NCI-H1092 (cell line): ENCODE data around the gene ZCRB1.
"Not testable (repeated sequence)": the region's sequence is repeated elsewhere in the genome, so short reads cannot be mapped to it uniquely, and the experiment has no call there.

Experiments used
- DNase-seq: peaks from one replicate; lab custom pipeline; 2025; lab: John Stamatoyannopoulos, UW

ZCRB1 gene

DNA sequence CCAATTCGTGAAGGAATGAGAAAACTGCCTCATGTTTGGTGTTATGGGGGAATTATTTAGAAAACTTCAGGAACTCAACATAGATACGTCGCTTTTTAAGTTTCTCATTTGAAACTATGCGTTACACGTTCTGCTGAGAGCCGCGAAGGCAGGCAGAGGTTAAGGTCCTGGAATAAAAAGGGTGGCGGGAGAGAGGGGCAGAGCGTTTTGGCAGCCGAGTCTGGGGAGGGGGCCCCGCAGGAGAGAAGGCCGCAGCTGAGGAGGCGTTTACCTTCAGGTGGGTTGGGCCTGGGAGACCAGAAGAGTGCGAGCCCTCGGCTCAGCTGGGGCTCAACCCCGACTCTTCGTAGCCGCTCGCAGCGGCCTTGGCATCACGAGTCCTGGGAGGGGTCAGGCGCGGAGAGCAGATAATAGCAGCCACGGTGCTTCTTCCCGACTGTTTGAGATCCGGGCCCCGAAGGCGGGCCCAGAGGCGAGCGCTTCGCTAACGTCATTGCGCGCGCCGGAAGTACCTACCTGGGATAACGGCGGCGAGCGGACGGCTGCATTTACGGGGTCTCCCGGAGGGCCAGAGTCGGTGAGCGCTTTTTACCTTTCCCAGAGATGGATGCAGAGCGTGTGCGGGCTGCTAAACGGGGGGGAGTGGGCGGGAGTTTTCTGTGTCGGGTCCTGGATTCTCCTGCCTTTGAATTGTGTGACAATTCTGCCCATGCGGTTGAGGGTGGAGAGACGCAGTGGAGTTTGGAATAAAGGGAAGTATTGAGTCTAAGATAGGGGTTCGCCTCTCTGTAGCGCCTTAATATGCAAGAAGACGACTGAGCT lies at the start of gene ZCRB1, which contains the start of gene PPHLN1:
ZCRB1 (minus strand) TSS at position 442 of the 822 bp plus-strand sequence. CDS start 1,992 bp downstream, outside the sequence.
PPHLN1 (plus strand) TSS at position 515 of the 822 bp plus-strand sequence. CDS start 9,736 bp downstream, outside the sequence.
- DNase-seq: peak; percentile 77

GRCh38 chr12:42373669-42374068 lies 47.8 kb upstream of the ZCRB1 start:
- DNase-seq: no peak

GRCh38 chr12:42372154-42372791 lies 46.4 kb upstream of the ZCRB1 start:
- peak; percentile 8 for DNase-seq

DNA sequence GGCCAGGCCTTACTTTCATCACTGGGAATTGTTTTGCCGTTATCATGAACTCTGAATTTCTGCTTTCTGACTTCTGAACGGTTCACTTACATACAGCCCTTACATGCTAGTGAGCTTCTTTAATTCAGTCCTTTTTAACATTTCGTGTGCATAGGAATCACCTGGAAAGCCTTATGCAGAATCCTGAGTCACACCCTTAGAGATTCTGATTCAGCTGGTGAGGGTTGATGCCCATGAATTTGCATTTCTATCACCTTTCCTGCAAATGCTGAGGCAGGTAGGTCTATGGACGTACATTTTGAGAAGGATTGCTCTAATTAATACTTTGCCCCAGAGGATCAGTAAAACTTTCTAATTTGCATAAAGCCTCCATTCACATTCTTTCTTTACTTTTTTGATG lies 44.1 kb upstream of the ZCRB1 start:
- no peak for DNase-seq

DNA sequence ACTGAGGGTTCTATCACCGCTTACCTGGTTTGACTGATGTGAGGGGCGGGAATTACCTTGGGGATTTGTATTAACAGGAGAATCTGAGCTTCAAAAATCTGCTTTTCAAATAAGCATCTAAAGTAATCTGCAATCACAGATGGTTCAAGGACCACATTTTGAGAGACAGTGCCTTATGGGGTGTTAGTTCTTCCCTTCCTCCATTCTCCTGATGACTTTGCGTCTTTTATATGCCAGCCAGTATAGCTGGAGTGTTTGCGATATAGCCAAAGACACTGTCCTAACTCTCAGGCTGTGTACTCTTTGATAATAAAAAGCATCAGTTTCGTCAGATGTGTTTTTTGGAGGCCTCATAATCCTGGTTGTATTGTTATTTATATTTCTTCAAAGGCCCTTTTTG lies 39.6 kb upstream of the ZCRB1 start:
- no peak for DNase-seq

DNA sequence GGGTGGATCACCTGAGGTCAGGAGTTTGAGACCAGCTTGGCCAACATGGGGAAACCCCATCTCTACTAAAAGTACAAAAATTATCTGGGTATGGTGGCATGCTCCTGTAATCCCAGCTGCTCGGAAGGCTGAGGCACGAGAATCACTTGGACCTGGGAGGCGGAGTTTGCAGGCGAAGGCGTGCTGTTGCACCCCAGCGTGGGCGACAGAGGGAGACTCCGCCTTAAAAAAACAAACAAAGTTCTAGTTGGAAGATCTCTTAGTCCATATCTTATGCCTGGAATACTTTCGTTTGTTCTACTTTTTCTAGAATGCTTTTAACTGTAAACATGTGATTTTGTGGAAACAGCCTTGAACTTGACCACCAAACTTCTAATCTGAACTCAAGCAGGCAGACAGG lies 38.8 kb upstream of the ZCRB1 start:
- no peak for DNase-seq

DNA sequence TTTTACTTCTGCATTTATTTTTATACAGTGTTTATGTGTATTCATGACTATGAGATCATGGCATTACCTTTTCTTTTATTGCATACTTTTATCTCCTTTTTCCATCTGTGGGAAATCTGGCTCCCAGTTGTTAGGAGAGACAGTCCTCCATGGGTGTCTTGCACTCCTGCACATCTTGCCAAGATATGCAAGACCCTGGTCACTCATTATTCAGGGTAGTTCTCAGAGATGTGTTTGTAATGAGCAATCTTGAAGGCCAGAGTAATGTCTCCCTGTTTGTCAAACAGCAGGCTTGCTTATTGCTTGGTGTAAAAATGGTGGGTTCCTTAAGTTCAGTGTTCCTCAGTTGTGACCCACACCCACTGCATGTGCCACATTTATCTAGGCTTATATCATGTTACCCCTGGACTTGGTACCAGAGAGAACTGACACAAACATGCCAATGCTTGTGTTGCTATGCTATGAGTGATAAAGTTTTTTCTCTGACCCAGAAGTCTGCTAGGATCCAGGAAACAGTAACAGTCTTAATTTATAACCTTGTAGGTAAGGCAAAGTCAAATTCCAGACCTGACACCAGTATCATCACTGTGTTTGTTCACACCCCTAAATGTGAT lies 36.9 kb upstream of the ZCRB1 start:
- no peak for DNase-seq

GRCh38 chr12:42361909-42362646 lies 36.2 kb upstream of the ZCRB1 start:
- no peak for DNase-seq

GRCh38 chr12:42360747-42361403 lies 35.0 kb upstream of the ZCRB1 start:
- DNase-seq: no peak

DNA sequence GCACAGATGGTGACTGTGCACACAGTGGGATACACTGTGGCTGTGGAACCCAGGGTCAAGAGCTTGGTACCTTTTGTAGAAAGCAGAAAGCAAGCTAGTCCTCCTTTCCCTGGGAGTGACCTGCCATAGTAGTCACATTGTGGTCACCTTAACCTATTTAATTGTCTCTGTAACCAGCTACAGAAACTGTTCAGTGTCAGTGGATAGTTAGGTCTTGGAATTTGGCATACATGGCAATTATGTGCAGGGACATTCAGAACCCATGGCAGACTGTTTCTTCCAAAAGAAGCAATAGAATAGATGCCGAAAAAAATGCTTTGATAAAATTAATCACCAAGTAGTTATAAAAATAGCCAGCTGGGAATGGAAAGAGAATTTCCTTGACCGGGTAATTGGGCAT lies 30.4 kb upstream of the ZCRB1 start:
- no peak for DNase-seq

- not testable (repeated sequence) for DNase-seq
These were observed 24.1 kb upstream of the ZCRB1 start for GRCh38 chr12:42350021-42350407.

DNA sequence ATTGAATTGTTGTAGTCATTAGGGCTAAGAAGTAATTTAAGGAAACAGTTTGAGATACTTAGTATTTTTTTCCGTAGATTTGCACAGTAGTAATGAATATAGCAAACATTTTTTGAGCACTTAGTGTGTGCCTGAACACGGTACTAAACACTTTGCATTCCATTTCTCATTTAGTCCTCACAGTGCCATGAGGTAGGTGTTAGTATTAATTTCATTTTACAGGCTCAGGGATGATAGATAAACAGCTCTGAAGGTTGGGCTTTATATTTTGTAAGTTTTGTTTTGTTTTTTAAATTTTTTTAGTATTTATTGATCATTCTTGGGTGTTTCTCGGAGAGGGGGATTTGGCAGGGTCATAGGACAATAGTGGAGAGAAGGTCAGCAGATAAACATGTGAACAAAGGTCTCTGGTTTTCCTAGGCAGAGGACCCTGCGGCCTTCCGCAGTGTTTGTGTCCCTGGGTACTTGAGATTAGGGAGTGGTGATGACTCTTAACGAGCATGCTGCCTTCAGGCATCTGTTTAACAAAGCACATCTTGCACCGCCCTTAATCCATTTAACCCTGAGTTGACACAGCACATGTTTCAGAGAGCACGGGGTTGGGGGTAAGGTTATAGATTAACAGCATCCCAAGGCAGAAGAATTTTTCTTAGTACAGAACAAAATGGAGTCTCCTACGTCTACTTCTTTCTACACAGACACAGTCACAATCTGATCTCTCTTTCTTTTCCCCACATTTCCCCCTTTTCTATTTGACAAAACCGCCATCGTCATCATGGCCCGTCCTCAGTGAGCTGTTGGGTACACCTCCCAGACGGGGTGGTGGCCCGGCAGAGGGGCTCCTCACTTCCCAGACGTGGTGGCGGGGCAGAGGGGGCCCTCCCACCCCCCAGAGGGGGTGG lies 23.5 kb upstream of the ZCRB1 start:
- not testable (repeated sequence) for DNase-seq

- no peak for DNase-seq
These were observed 20.6 kb upstream of the ZCRB1 start for GRCh38 chr12:42346403-42347002.

DNA sequence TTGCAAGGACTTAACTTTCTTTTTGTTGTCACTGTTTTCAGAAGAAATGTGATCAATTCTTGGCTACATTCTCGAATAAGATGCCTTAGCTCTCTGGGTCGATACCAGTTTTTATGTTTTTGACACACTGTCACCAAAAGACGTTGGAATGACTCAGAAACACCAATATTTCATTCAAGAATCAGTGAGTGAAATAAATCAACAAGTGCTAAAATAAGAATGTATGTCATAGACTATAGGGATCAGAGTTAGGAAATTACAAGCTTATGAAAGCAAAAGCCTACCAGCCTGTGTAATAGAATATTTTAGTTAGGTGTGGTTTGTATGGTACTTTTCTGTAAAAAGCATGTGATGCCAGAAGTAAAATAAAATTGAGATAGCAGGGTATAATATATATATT lies 17.8 kb upstream of the ZCRB1 start:
- DNase-seq: no peak

DNA sequence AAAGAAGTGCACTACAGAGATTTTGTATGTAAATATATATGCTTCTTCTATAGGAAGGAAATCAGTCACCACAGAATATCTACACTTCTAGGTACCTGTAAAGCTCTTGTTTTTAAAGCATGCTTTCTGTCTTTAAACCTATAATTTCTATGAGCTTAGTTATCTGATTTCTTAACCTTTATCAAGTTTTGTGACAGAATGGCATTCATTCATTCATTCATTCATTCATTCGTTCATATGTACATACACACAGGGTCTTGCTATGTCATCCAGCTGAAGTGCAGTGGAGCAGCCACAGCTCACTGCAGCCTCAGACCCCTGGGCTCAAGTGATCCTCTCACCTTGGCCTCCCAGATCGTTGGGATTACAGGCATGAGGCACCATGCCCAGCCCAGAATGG lies 16.1 kb upstream of the ZCRB1 start:
- no peak for DNase-seq

GRCh38 chr12:42338280-42338679 lies 12.4 kb upstream of the ZCRB1 start:
- DNase-seq: no peak

DNA sequence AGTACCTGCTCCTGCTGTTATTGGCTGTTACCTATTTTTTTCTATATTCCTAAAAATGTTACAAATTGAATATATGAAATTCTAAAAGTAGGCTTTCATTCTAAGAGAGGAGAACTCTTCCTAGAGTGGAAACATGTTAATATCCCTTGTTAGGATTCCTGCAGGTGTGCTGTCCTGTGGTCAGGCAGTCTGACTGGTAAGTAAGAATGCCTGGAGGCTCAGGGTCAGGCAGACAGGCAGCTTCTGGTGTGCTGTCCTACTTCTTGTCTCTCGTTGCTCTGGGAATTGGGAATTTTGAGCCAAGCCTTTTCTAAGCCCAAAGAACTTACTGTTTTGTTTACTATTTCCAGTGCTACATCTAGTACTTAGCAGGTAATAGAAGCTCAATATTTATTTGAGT lies 10.4 kb upstream of the ZCRB1 start:
- no peak for DNase-seq

GRCh38 chr12:42332301-42333285 lies 6.7 kb upstream of the ZCRB1 start:
- DNase-seq: peak; percentile 4

DNA sequence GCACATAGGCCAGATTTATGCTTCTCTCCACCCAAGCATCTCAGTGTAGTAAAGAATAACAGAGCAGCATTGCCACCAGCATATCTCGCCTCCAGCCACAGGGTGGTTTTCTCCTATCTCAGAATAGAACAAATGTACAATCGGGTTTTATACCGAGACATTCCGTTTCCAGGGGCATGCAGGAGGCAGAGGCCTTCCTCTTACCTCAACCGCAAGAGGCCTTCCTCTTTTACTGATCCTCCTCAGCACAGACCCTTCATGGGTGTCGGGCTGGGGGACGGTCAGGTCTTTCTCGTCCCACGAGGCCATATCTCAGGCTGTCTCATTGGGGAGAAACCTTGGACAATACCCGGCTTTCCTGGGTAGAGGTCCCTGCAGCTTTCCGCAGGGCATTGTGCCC lies 4.2 kb upstream of the ZCRB1 start:
- not testable (repeated sequence) for DNase-seq
